CD4-positive, alpha-beta T cell (primary cell): ENCODE measurements around the gene RPL32. TPM values are rescaled to one million over a fixed set of nuclear protein-coding genes. Genes with fewer than 3 reads are reported as not detected.

Source experiments
- ATAC-seq: fragments of 200-7000 bp; cut with Tn5 transposase; one replicate; pipeline ENCODE4 v1.10.0; 2022; ENCODE audit warnings: mild to moderate bottlenecking; ENCODE audit not compliant: poor library complexity
- CTCF ChIA-PET: fragments of 350-600 bp; sonication (Branson Sonifier 250); formaldehyde crosslinking; loops from one replicate; lab custom pipeline; 2021; ENCODE audit warnings: antibody characterized with exemption, inconsistent platforms; lab: Charles Lee
- POLR2A ChIA-PET: fragments of 350-600 bp; sonication (Branson Sonifier 250); formaldehyde crosslinking; loops from one replicate; lab custom pipeline; 2021; ENCODE audit warnings: antibody characterized with exemption, inconsistent platforms; lab: Charles Lee
- DNase-seq, 14 experiments: peaks; one replicate each; pipeline ENCODE4 v3.0.0-alpha.2; 2013 to 2020; ENCODE audit warnings: mixed read lengths in 2 of 14
- H3K27ac ChIP-seq, 2 donors: one replicate each; pipeline versions ENCODE4 v1.5.1 to v1.7.0; 2013; ENCODE audit warnings: low read length in 2 of 2, low read depth in 1 of 2, mild to moderate bottlenecking in 1 of 2
- H3K27me3 ChIP-seq, 2 experiments: 1 replicate in 1 of 2; 2 replicates in 1 of 2; pipeline versions ENCODE4 v1.6.1 to v1.7.0; 2013; ENCODE audit warnings: low read length in 2 of 2, control low read depth in 1 of 2, mild to moderate bottlenecking in 1 of 2, moderate library complexity in 1 of 2; ENCODE audit not compliant: insufficient read depth in 2 of 2, control insufficient read depth in 1 of 2
- H3K36me3 ChIP-seq: one replicate; pipeline ENCODE4 v1.6.1; 2013; ENCODE audit warnings: low read length, control low read depth; ENCODE audit not compliant: insufficient read depth
- H3K4me1 ChIP-seq: one replicate; pipeline ENCODE4 v1.6.1; 2013; ENCODE audit warnings: low read length, control low read depth; ENCODE audit not compliant: insufficient read depth
- H3K4me3 ChIP-seq: one replicate; pipeline ENCODE4 v1.5.1; 2013; ENCODE audit warnings: mild to moderate bottlenecking, low read length, moderate library complexity
- H3K9me3 ChIP-seq, 2 experiments: 1 replicate in 1 of 2; 2 replicates in 1 of 2; pipeline versions ENCODE4 v1.6.1 to v1.7.0; 2013; ENCODE audit warnings: low read length in 2 of 2, mild to moderate bottlenecking in 2 of 2, control low read depth in 1 of 2, moderate library complexity in 1 of 2; ENCODE audit not compliant: control insufficient read depth in 1 of 2, insufficient read depth in 1 of 2
- H3K27ac Mint-ChIP-seq: one replicate; pipeline ENCODE4 v1.8.0; 2020; ENCODE audit warnings: mixed read lengths
- H3K27me3 Mint-ChIP-seq: one replicate; pipeline ENCODE4 v1.8.0; 2021; ENCODE audit warnings: mixed read lengths
- H3K36me3 Mint-ChIP-seq: one replicate; pipeline ENCODE4 v1.8.0; 2021; ENCODE audit warnings: low read depth, mixed read lengths
- H3K4me1 Mint-ChIP-seq: one replicate; pipeline ENCODE4 v1.8.0; 2021; ENCODE audit warnings: low read depth, mixed read lengths
- H3K4me3 Mint-ChIP-seq: one replicate; pipeline ENCODE4 v1.8.0; 2020; ENCODE audit warnings: mild to moderate bottlenecking, mixed read lengths
- H3K9me3 Mint-ChIP-seq: one replicate; pipeline ENCODE4 v1.8.0; 2020; ENCODE audit warnings: mixed read lengths
- CTCF ChIP-seq: fragments of 200-600 bp; IDR thresholded peaks from one replicate; pipeline ENCODE4 v1.8.0; 2022; ENCODE audit warnings: antibody characterized with exemption, mild to moderate bottlenecking
- intact Hi-C, 2 experiments: fragments of 100-400 bp; cut with DNase I in 1 of 2; cut with micrococcal nuclease in 1 of 2; formaldehyde crosslinking; loops; one replicate each; pipeline versions ENCODE4 v1.15.1 to v1.9.0; 2023 to 2025; cut with DNase I, micrococcal nuclease
- total RNA-seq, 174 experiments: library from RNA in 2 of 174; stranded (reverse) in 2 of 174; gene quantifications; one replicate each; pipeline ENCODE4 v1.2.3 and lab custom pipeline; 2021 to 2026

Gene RPL32
- total RNA-seq, 2 experiments from 2014 or later, result 4,308 to 4,667 TPM

- CTCF ChIA-PET, result interaction anchor here (1.1 kb wide), 1 partner anchor 28 kb away, joined by 3 read pairs; no protein-coding TSS in a partner anchor
- no peak overlapping the region for H3K27ac ChIP-seq
- no peaks in the 10 kb centered on the region for H3K27me3 Mint-ChIP-seq
Observed at GRCh38 chr3:12813967-12814366, 27.4 kb downstream of the RPL32 start.

GRCh38 chr3:12812812-12813211, 28.6 kb downstream of the RPL32 start:
- Histone ChIP-seq H3K27me3 (no peaks in the 10 kb centered on the region), H3K36me3 (no peaks in the 10 kb centered on the region), H3K9me3 (no peaks in the 10 kb centered on the region), H3K4me3 (no peak overlapping the region), H3K27ac (no peak overlapping the region), H3K4me1 (peaks cover 16% of the 10 kb centered on the region)
- no peaks in the 10 kb centered on the region for H3K27me3 Mint-ChIP-seq
- ChIA-PET POLR2A (no interaction called here), CTCF (interaction anchor here (0.6 to 0.8 kb wide), 2 partner anchors 17 to 29 kb away, joined by 3 read pairs; partner anchors contain the start of gene RPL32)
- H3K9me3 Mint-ChIP-seq, result no peaks in the 10 kb centered on the region
- H3K36me3 Mint-ChIP-seq, result peaks cover 6% of the 10 kb centered on the region
- TF ChIP-seq CTCF, result no peak
- peaks cover 19% of the 10 kb centered on the region for H3K4me1 Mint-ChIP-seq
- H3K27ac Mint-ChIP-seq, result no peak overlapping the region
- DNase-seq (no peak), ATAC-seq (no peak)
- H3K4me3 Mint-ChIP-seq, result no peak overlapping the region
- intact Hi-C loops, result no loop called here

More at GRCh38 chr3:12813967-12814366, 27.4 kb downstream of the RPL32 start:
- intact Hi-C loops, result no loop called here
- Histone ChIP-seq H3K36me3 (no peaks in the 10 kb centered on the region), H3K27me3 (no peaks in the 10 kb centered on the region), H3K9me3 (no peaks in the 10 kb centered on the region), H3K4me3 (no peak overlapping the region), H3K4me1 (peaks cover 16% of the 10 kb centered on the region)
- DNase-seq (no peak), ATAC-seq (no peak)
- H3K27ac Mint-ChIP-seq, result no peak overlapping the region
- POLR2A ChIA-PET, result no interaction called here
- peaks cover 6% of the 10 kb centered on the region for H3K36me3 Mint-ChIP-seq
- no peak for TF ChIP-seq CTCF
- no peaks in the 10 kb centered on the region for H3K9me3 Mint-ChIP-seq
- peaks cover 14% of the 10 kb centered on the region for H3K4me1 Mint-ChIP-seq
- no peak overlapping the region for H3K4me3 Mint-ChIP-seq

GRCh38 chr3:12810961-12811360, 30.4 kb downstream of the RPL32 start:
- DNase-seq, result no peak
- intact Hi-C loops, result loop anchor here (1.0 to 2.0 kb wide), 4 partner anchors 14 to 156 kb away; partner anchors contain the start of genes CAND2 (in 1 of the 2) and RPL32 (in 1 of the 2)
- Mint-ChIP-seq H3K9me3 (no peaks in the 10 kb centered on the region), H3K4me3 (peak overlapping the region; percentile 83), H3K27me3 (no peaks in the 10 kb centered on the region), H3K4me1 (peaks cover 19% of the 10 kb centered on the region), H3K27ac (no peak overlapping the region), H3K36me3 (peaks cover 6% of the 10 kb centered on the region)
- H3K27ac ChIP-seq, result no peak overlapping the region
- TF ChIP-seq CTCF, result no peak
- H3K4me1 ChIP-seq, result peaks cover 16% of the 10 kb centered on the region
- no peaks in the 10 kb centered on the region for H3K9me3 ChIP-seq
- POLR2A ChIA-PET, result interaction anchor here (0.7 to 4.5 kb wide), 6 partner anchors 14 to 30 kb away, joined by 3 to 62 read pairs (median 6); partner anchors contain the start of genes CAND2 and RPL32
- CTCF ChIA-PET, result interaction anchor here (0.8 to 2.9 kb wide), 3 partner anchors 10 to 30 kb away, joined by 3 to 29 read pairs (median 16); partner anchors contain the start of genes CAND2 and RPL32
- no peaks in the 10 kb centered on the region for H3K36me3 ChIP-seq
- no peak overlapping the region for H3K4me3 ChIP-seq
- H3K27me3 ChIP-seq, result no peaks in the 10 kb centered on the region
- no peak for ATAC-seq
